HG03108 (cell line): ENCODE results near the gene MYBBP1A.

Source experiments
- ATAC-seq: cut with Tn5 transposase; IDR thresholded peaks from one replicate; pipeline ENCODE4 v1.9.1; 2021; ENCODE audit warnings: moderate library complexity; ENCODE audit not compliant: unreplicated experiment

MYBBP1A gene

GRCh38 chr17:4574448-4575045 lies 19.4 kb upstream of the MYBBP1A start:
- no peak for ATAC-seq

- ATAC-seq: no peak
Measured at GRCh38 chr17:4573669-4574068, 18.5 kb upstream of the MYBBP1A start.

GRCh38 chr17:4573115-4573514 lies 17.9 kb upstream of the MYBBP1A start:
- no peak for ATAC-seq

GRCh38 chr17:4572131-4572530 lies 16.9 kb upstream of the MYBBP1A start:
- no peak for ATAC-seq

GRCh38 chr17:4569591-4569990 lies 14.4 kb upstream of the MYBBP1A start:
- no peak for ATAC-seq

GRCh38 chr17:4566785-4567184 lies 11.6 kb upstream of the MYBBP1A start:
- ATAC-seq: no peak

- ATAC-seq: no peak
Measured at GRCh38 chr17:4565209-4566141, 10.3 kb upstream of the MYBBP1A start.

GRCh38 chr17:4562015-4562969 lies 7.1 kb upstream of the MYBBP1A start:
- no peak for ATAC-seq

GRCh38 chr17:4560837-4561256 lies 5.7 kb upstream of the MYBBP1A start:
- ATAC-seq: no peak

GRCh38 chr17:4560421-4560820 lies 5.2 kb upstream of the MYBBP1A start, which contains the start of gene GGT6:
GGT6 (minus strand) TSS chr17:4560577; CDS start chr17:4560521, 56 bp downstream.
- no peak for ATAC-seq

- ATAC-seq: no peak
Measured at GRCh38 chr17:4559966-4560365, 4.8 kb upstream of the MYBBP1A start.

GRCh38 chr17:4559139-4559791 lies 4.1 kb upstream of the MYBBP1A start:
- ATAC-seq: no peak

GRCh38 chr17:4558347-4558971 lies 3.3 kb upstream of the MYBBP1A start:
- ATAC-seq: no peak

GRCh38 chr17:4557626-4558346 lies 2.6 kb upstream of the MYBBP1A start:
- ATAC-seq: no peak

- ATAC-seq: no peak
Measured at GRCh38 chr17:4556996-4557395, 1.8 kb upstream of the MYBBP1A start.

GRCh38 chr17:4555873-4556759 lies 932 bp upstream of the MYBBP1A start:
- ATAC-seq: no peak

GRCh38 chr17:4554441-4554996 lies 665 bp downstream of the MYBBP1A start:
- ATAC-seq: no peak

- ATAC-seq: no peak
Measured at GRCh38 chr17:4553669-4554068, 1.5 kb downstream of the MYBBP1A start.
